ENCODE measurements around the gene LEPR. TPM values are rescaled to one million over a fixed set of nuclear protein-coding genes. Genes with fewer than 3 reads are reported as not detected.

The LEPR gene
- total and polyA plus RNA-seq, 12 donors = 1.6 to 13.4 (median 6.6) TPM

DNA sequence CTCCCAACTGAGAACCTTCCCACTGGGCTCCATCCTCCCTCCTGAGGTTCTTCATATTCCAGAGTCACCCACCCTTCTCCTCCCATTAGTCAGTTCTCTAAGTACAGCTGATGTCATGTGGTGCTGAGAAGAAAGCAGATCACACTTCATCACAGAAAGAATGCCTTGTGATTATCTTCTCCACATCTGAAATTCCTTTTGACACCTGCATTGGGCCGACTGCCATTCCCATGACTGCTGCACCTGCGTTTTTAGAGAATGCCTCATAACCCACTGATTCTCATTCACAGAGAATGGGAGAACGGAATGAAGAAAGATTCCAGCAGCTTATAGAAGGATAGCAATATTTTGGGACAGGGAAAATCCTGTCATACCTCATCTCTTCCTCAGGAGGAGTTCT lies 14.3 kb downstream of the LEPR start:
- no peak for ATAC-seq
- H3K27me3 ChIP-seq = no peaks in the 10 kb centered on the region
- intact Hi-C loops (cut with DNase I) = loop anchor here in 6 of 10 donors (5.0 to 10.0 kb wide), 5 partner anchors 93 to 253 kb away; no protein-coding TSS in a partner anchor
- H3K4me1 ChIP-seq = peaks cover 0 to 33% (median 17%) of the 10 kb centered on the region in 9 donors
- WGBS, 2 donors = 73 to 75% methylated on average over 3 of the region's 3 CpGs
- no peak for DNase-seq
- H3K9me3 ChIP-seq = no peaks in the 10 kb centered on the region
- no peak overlapping the region for H3K27ac ChIP-seq
- TF ChIP-seq, protein P1, sequence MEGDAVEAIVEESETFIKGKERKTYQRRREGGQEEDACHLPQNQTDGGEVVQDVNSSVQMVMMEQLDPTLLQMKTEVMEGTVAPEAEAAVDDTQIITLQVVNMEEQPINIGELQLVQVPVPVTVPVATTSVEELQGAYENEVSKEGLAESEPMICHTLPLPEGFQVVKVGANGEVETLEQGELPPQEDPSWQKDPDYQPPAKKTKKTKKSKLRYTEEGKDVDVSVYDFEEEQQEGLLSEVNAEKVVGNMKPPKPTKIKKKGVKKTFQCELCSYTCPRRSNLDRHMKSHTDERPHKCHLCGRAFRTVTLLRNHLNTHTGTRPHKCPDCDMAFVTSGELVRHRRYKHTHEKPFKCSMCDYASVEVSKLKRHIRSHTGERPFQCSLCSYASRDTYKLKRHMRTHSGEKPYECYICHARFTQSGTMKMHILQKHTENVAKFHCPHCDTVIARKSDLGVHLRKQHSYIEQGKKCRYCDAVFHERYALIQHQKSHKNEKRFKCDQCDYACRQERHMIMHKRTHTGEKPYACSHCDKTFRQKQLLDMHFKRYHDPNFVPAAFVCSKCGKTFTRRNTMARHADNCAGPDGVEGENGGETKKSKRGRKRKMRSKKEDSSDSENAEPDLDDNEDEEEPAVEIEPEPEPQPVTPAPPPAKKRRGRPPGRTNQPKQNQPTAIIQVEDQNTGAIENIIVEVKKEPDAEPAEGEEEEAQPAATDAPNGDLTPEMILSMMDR (IDR thresholded peaks at IDR 0.05) = no peak
- no peak overlapping the region for H3K4me3 ChIP-seq
- peaks cover 0 to 59% (median 10%) of the 10 kb centered on the region in 9 donors for H3K36me3 ChIP-seq

DNA sequence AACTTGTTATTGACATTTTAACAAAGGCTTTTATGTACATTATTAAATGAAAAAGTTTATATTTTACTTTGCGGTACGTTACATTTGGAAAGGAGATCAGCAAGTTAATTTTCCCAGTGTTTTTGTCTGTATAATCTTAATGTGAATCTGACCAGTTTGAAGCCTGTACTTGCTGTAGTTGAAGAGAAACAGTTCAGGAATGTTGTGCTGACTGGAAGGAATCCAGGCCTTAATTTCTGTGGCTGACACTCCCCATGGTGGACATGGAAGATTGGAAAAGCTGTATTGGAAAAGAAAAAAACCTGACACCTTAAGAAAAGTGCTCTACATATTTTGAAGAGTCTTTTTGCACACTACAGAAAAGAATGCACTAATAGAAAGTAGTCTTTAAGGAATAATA lies 15.5 kb downstream of the LEPR start:
- Histone ChIP-seq H3K9me3 (no peaks in the 10 kb centered on the region), H3K27ac (peak overlapping the region in 1 of 10 donors; percentile 28), H3K27me3 (no peaks in the 10 kb centered on the region), H3K36me3 (peaks cover 0 to 46% (median 10%) of the 10 kb centered on the region in 9 donors), H3K4me3 (no peak overlapping the region), H3K4me1 (peaks cover 0 to 22% (median 6%) of the 10 kb centered on the region in 9 donors)
- DNase-seq (no peak), ATAC-seq (no peak)
- 68 to 77% methylated on average over 2 of the region's 2 CpGs for WGBS, 2 donors
- TF ChIP-seq, protein P1 (IDR thresholded peaks at IDR 0.05) = no peak
- intact Hi-C loops (cut with DNase I) = loop anchor here in 3 of 10 donors (5.0 to 10.0 kb wide), 3 partner anchors 149 to 251 kb away; no protein-coding TSS in a partner anchor

DNA sequence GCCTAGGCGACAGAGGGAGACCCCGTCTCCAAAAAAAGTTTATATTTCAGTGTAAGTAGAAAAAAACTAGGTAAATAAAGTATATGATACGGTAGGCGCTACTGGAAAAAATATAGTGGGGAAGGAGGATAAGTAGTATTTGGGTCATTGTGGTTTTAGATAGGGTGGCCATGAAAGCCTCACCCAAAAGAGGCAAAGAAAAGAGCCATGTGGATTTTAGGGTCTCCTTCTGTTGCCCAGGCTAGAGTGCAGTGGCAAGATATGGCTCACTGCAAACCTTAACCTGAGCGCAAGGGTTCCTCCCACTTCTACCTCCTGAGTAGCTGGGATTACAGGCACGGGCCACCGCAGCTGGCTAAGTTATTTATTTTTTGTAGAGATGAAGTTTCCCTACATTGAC lies 17.1 kb downstream of the LEPR start:
- H3K27ac ChIP-seq = no peak overlapping the region
- no peaks in the 10 kb centered on the region for H3K27me3 ChIP-seq
- H3K36me3 ChIP-seq = peaks cover 0 to 31% (median 0%) of the 10 kb centered on the region in 9 donors
- DNase-seq = no peak
- TF ChIP-seq, protein P1 (IDR thresholded peaks at IDR 0.05) = no peak
- intact Hi-C loops (cut with DNase I) = loop anchor here in 3 of 10 donors (5.0 to 10.0 kb wide), 3 partner anchors 147 to 250 kb away; no protein-coding TSS in a partner anchor
- peaks cover 0 to 10% (median 0%) of the 10 kb centered on the region in 9 donors for H3K4me1 ChIP-seq
- 98% methylated on average over 7 of the region's 7 CpGs for WGBS, 2 donors
- no peak overlapping the region for H3K4me3 ChIP-seq
- ATAC-seq = no peak
- no peaks in the 10 kb centered on the region for H3K9me3 ChIP-seq

DNA sequence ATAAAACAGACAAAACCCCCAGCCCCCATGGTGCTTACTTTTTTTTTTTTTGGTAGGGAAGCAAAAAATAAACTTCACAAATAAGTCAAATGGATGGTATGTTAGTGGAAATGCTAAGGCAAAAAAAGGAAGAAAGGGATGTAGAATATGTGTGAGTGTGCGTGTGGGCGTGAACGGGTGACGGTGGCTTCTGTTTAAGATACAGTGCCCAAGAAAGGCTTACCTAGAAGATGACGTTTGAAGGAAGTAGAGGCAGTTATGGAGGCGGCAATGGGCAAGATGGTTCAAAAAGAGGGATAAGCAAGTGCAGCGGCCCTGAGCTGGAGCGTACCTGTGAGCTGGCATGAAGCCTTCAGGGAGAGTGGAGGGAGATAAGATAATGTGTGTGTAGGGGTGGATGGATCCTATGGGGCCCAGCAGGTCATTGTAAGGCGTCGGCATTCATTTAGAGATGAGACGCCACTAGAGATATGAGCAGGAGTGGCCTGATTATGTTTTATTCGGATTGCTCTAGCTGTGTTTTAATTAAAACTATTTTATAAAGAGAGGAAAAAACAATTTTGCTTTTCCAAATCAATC lies 19.9 kb downstream of the LEPR start:
- no peaks in the 10 kb centered on the region for H3K27me3 ChIP-seq
- peaks cover 0 to 10% (median 0%) of the 10 kb centered on the region in 9 donors for H3K36me3 ChIP-seq
- ATAC-seq (no peak), DNase-seq (no peak)
- peaks cover 0 to 10% (median 0%) of the 10 kb centered on the region in 9 donors for H3K4me1 ChIP-seq
- H3K4me3 ChIP-seq = no peak overlapping the region
- TF ChIP-seq, protein P1 (IDR thresholded peaks at IDR 0.05) = no peak
- intact Hi-C loops (cut with DNase I) = no loop called here
- 66 to 74% methylated on average over 12 of the region's 12 CpGs for WGBS, 2 donors
- no peak overlapping the region for H3K27ac ChIP-seq
- no peaks in the 10 kb centered on the region for H3K9me3 ChIP-seq
